Liver (tissue), 9 donors: ENCODE data around the gene GFRA1. TPM values are rescaled to one million over a fixed set of nuclear protein-coding genes. Genes with fewer than 3 reads are reported as not detected.

Source experiments
- DNase-seq: peaks from one replicate; pipeline ENCODE4 v3.0.0-alpha.2; 2017; ENCODE audit warnings: low spot score
- H3K27ac ChIP-seq, 2 donors: one replicate each; pipeline ENCODE4 v1.7.0; 2013; ENCODE audit warnings: inconsistent platforms in 2 of 2, low read length in 2 of 2, control low read depth in 1 of 2, low read depth in 1 of 2, mild to moderate bottlenecking in 1 of 2
- H3K27me3 ChIP-seq, 4 donors: one replicate each; pipeline versions ENCODE4 v1.6.1 to v1.7.0; 2013; ENCODE audit warnings: low read length in 3 of 4, inconsistent platforms in 1 of 4, mild to moderate bottlenecking in 1 of 4, moderate library complexity in 1 of 4; ENCODE audit not compliant: control insufficient read depth in 4 of 4, insufficient read depth in 4 of 4
- H3K36me3 ChIP-seq, 4 donors: one replicate each; pipeline versions ENCODE4 v1.6.1 to v1.7.0; 2013; ENCODE audit warnings: low read length in 3 of 4, mild to moderate bottlenecking in 3 of 4, low read depth in 1 of 4, moderate library complexity in 1 of 4; ENCODE audit not compliant: control insufficient read depth in 4 of 4, insufficient read depth in 3 of 4
- H3K4me1 ChIP-seq, 4 donors: one replicate each; pipeline versions ENCODE4 v1.6.1 to v1.7.0; 2013; ENCODE audit warnings: low read length in 3 of 4, mild to moderate bottlenecking in 3 of 4, moderate library complexity in 1 of 4; ENCODE audit not compliant: control insufficient read depth in 4 of 4, insufficient read depth in 4 of 4
- H3K4me3 ChIP-seq, 3 donors: one replicate each; pipeline versions ENCODE4 v1.6.1 to v1.7.0; 2013; ENCODE audit warnings: low read length in 3 of 3, control low read depth in 1 of 3, low read depth in 1 of 3, mild to moderate bottlenecking in 1 of 3
- H3K9ac ChIP-seq, 2 donors: one replicate each; pipeline ENCODE4 v1.7.0; 2013; ENCODE audit warnings: low read length in 2 of 2, mild to moderate bottlenecking in 2 of 2, moderate library complexity in 2 of 2, control low read depth in 1 of 2, low read depth in 1 of 2
- H3K9me3 ChIP-seq, 4 donors: one replicate each; pipeline versions ENCODE4 v1.6.1 to v1.7.0; 2013; ENCODE audit warnings: low read length in 3 of 4; ENCODE audit not compliant: control insufficient read depth in 4 of 4
- ATF3 ChIP-seq: IDR thresholded peaks from 2 replicates; pipeline ENCODE4 v1.6.1; 2016; ENCODE audit warnings: antibody characterized with exemption
- CTCF ChIP-seq: fragments of 150-350 bp; IDR thresholded peaks from 2 replicates; pipeline ENCODE4 v1.5.1; 2017; ENCODE audit warnings: improper control_type of control experiment, low read depth, low read length; ENCODE audit not compliant: missing input control
- EGR1 ChIP-seq, 2 donors: IDR thresholded peaks; 2 replicates each; pipeline ENCODE4 v1.6.1; 2016 to 2018; ENCODE audit warnings: antibody characterized with exemption in 2 of 2, low read depth in 2 of 2
- FOXA1 ChIP-seq: IDR thresholded peaks from 2 replicates; pipeline ENCODE4 v1.6.1; 2016; ENCODE audit warnings: antibody characterized with exemption
- FOXA2 ChIP-seq: IDR thresholded peaks from 2 replicates; pipeline ENCODE4 v1.6.1; 2016; ENCODE audit warnings: antibody characterized with exemption
- GABPA ChIP-seq, 2 donors: IDR thresholded peaks in 1 of 2; conservative IDR thresholded peaks in 1 of 2; 2 replicates each; pipeline ENCODE4 v1.6.1; 2016; ENCODE audit warnings: antibody characterized with exemption in 2 of 2, mild to moderate bottlenecking in 1 of 2, moderate library complexity in 1 of 2
- HNF4A ChIP-seq, 2 donors: conservative IDR thresholded peaks; 2 replicates each; pipeline ENCODE4 v1.6.1; 2016; ENCODE audit warnings: antibody characterized with exemption in 2 of 2, mild to moderate bottlenecking in 2 of 2
- HNF4G ChIP-seq: IDR thresholded peaks from 2 replicates; pipeline ENCODE4 v1.6.1; 2016; ENCODE audit warnings: antibody characterized with exemption
- JUND ChIP-seq, 2 donors: IDR thresholded peaks; 2 replicates each; pipeline ENCODE4 v1.6.1; 2016; ENCODE audit warnings: antibody characterized with exemption in 2 of 2
- MAX ChIP-seq: IDR thresholded peaks from 2 replicates; pipeline ENCODE4 v1.6.1; 2016; ENCODE audit warnings: antibody characterized with exemption
- NR2F2 ChIP-seq: IDR thresholded peaks from 2 replicates; pipeline ENCODE4 v1.6.1; 2016; ENCODE audit warnings: antibody characterized with exemption
- RAD21 ChIP-seq, 2 donors: IDR thresholded peaks; 2 replicates each; pipeline ENCODE4 v1.6.1; 2016; ENCODE audit warnings: antibody characterized with exemption in 2 of 2, mild to moderate bottlenecking in 2 of 2
- REST ChIP-seq: IDR thresholded peaks from 2 replicates; pipeline ENCODE4 v1.6.1; 2016; ENCODE audit warnings: antibody characterized with exemption, mild to moderate bottlenecking
- RXRA ChIP-seq, 2 donors: IDR thresholded peaks; 2 replicates each; pipeline ENCODE4 v1.6.1; 2017 to 2018; ENCODE audit warnings: antibody characterized with exemption in 2 of 2, mild to moderate bottlenecking in 1 of 2
- SP1 ChIP-seq: IDR thresholded peaks from 2 replicates; pipeline ENCODE4 v1.6.1; 2018; ENCODE audit warnings: antibody characterized with exemption, mild to moderate bottlenecking
- TAF1 ChIP-seq: conservative IDR thresholded peaks from 2 replicates; pipeline ENCODE4 v1.6.1; 2016; ENCODE audit warnings: antibody characterized with exemption, mild to moderate bottlenecking
- YY1 ChIP-seq: IDR thresholded peaks from 2 replicates; pipeline ENCODE4 v1.6.1; 2016; ENCODE audit warnings: antibody characterized with exemption, mild to moderate bottlenecking
- WGBS: extraction: QIAGEN DNeasy Blood & Tissue Kit; methylation state at CpG from one replicate; pipeline ENCODE4 v1.1.7; 2013; 5-methylcytosine and 5-hydroxymethylcytosine counted together
- polyA plus RNA-seq, 2 donors: library from polyadenylated mRNA; stranded (reverse) in 1 of 2; unstranded in 1 of 2; fragments of 200-250 nt in 1 of 2; fragments of >200 nt in 1 of 2; fragmentation: Nextera tagmentation in 1 of 2; extraction: Ambion mirVana in 1 of 2; gene quantifications; one replicate each; pipeline versions ENCODE4 v1.2.1 to v1.2.3, GENCODE V29; 2013 to 2015
- total RNA-seq, 2 donors: library from RNA; depleted of rRNA; stranded (reverse); fragments of >200 nt; gene quantifications; one replicate each; pipeline ENCODE4 v1.2.3, GENCODE V29; 2014
- donor health status: healthy.
- donor health status: healthy.
- donor health status: healthy.
- donor health status: healthy.
- donor health status: healthy.

The GFRA1 gene
- total and polyA plus RNA-seq, 4 donors = 14.2 to 53.6 (median 17.8) TPM

GRCh38 chr10:116096526-116096925 is 176.5 kb downstream of the GFRA1 start:
- H3K9me3 ChIP-seq = no peaks in the 10 kb centered on the region
- no peaks in the 10 kb centered on the region for H3K27me3 ChIP-seq
- no peaks in the 10 kb centered on the region for H3K4me1 ChIP-seq
- no peak for TF ChIP-seq YY1
- no peak for TF ChIP-seq TAF1
- no peak for TF ChIP-seq GABPA (IDR thresholded peaks at IDR 0.05 in 1 of 2, conservative IDR thresholded peaks at IDR 0.05 in 1 of 2)
- TF ChIP-seq FOXA1 = no peak
- TF ChIP-seq RXRA (IDR thresholded peaks at IDR 0.05) = no peak
- TF ChIP-seq REST = no peak
- no peak for TF ChIP-seq SP1
- TF ChIP-seq MAX = no peak
- no peak for TF ChIP-seq HNF4G
- no peak for TF ChIP-seq CTCF
- TF ChIP-seq JUND (IDR thresholded peaks at IDR 0.05) = no peak
- no peak for DNase-seq
- WGBS = 86% methylated on average over 13 of the region's 13 CpGs
- H3K4me3 ChIP-seq = no peak overlapping the region
- no peak overlapping the region for H3K9ac ChIP-seq
- H3K36me3 ChIP-seq = peaks cover 0 to 15% (median 9%) of the 10 kb centered on the region in 4 donors
- no peak overlapping the region for H3K27ac ChIP-seq

- Histone ChIP-seq H3K36me3 (peaks cover 0 to 22% (median 9%) of the 10 kb centered on the region in 4 donors), H3K27me3 (no peaks in the 10 kb centered on the region), H3K9ac (no peak overlapping the region), H3K4me1 (no peaks in the 10 kb centered on the region), H3K27ac (no peak overlapping the region), H3K9me3 (no peaks in the 10 kb centered on the region), H3K4me3 (no peak overlapping the region)
- DNase-seq = no peak
- 89% methylated on average over 6 of the region's 6 CpGs for WGBS
- TF ChIP-seq ATF3 = no peak
- TF ChIP-seq RXRA (IDR thresholded peaks at IDR 0.05) = no peak
- no peak for TF ChIP-seq GABPA (IDR thresholded peaks at IDR 0.05 in 1 of 2, conservative IDR thresholded peaks at IDR 0.05 in 1 of 2)
- no peak for TF ChIP-seq NR2F2
- TF ChIP-seq TAF1 = no peak
Observed at GRCh38 chr10:116094356-116094755, 178.7 kb downstream of the GFRA1 start.

GRCh38 chr10:116093031-116093430 is 180.0 kb downstream of the GFRA1 start:
- no peak for DNase-seq
- Histone ChIP-seq H3K4me1 (peaks cover 0 to 2% (median 0%) of the 10 kb centered on the region in 4 donors), H3K4me3 (no peak overlapping the region), H3K9ac (no peak overlapping the region), H3K36me3 (peaks cover 0 to 22% (median 11%) of the 10 kb centered on the region in 4 donors), H3K9me3 (no peaks in the 10 kb centered on the region), H3K27ac (no peak overlapping the region), H3K27me3 (no peaks in the 10 kb centered on the region)
- WGBS = 89% methylated on average over 9 of the region's 9 CpGs
- TF ChIP-seq FOXA1 (no peak), FOXA2 (no peak), TAF1 (no peak), NR2F2 (no peak), CTCF (no peak), SP1 (no peak), EGR1 (IDR thresholded peaks at IDR 0.05; ENCODE audit: low read depth in 2 of 2) (no peak), HNF4A (conservative IDR thresholded peaks at IDR 0.05) (no peak), RAD21 (IDR thresholded peaks at IDR 0.05) (no peak), GABPA (IDR thresholded peaks at IDR 0.05 in 1 of 2, conservative IDR thresholded peaks at IDR 0.05 in 1 of 2) (no peak)
